ENCODE measurements around the gene PFN3.

Gene PFN3

GRCh38 chr5:177399997-177400868, at the start of gene PFN3:
Gene PFN3, minus strand, starts transcription at chr5:177400661. Its CDS starts 85 bp downstream, at chr5:177400576.
- TF ChIP-seq CTCF (IDR thresholded peaks at IDR 0.05), result no peak

- TF ChIP-seq CTCF (IDR thresholded peaks at IDR 0.05), result no peak
Measured at GRCh38 chr5:177449140-177450061, 48.9 kb upstream of the PFN3 start.

GRCh38 chr5:177448244-177448950, 47.9 kb upstream of the PFN3 start:
- no peak for TF ChIP-seq CTCF (IDR thresholded peaks at IDR 0.05)

GRCh38 chr5:177447611-177448243, 47.3 kb upstream of the PFN3 start:
- no peak for TF ChIP-seq CTCF (IDR thresholded peaks at IDR 0.05)

GRCh38 chr5:177447066-177447610, 46.7 kb upstream of the PFN3 start:
- no peak for TF ChIP-seq CTCF (IDR thresholded peaks at IDR 0.05)

- no peak for TF ChIP-seq CTCF (IDR thresholded peaks at IDR 0.05)
Measured at GRCh38 chr5:177446200-177447065, 46.0 kb upstream of the PFN3 start, which contains the start of gene PRR7. Gene PRR7, plus strand, starts transcription at chr5:177446814. Its CDS starts 8,254 bp downstream, at chr5:177455068.
